ENCODE measurements around the gene SLC7A4. TPM values are rescaled to one million over a fixed set of nuclear protein-coding genes. Genes with fewer than 3 reads are reported as not detected.

Gene SLC7A4
- total and polyA plus RNA-seq, 2 of the 8 experiments (the other 6 are each of a cell fraction or from before 2014, with no cell fraction given), result 0.92 TPM; not detected in 1

GRCh38 chr22:20995329-20996030 lies 36.9 kb downstream of the SLC7A4 start:
- Histone ChIP-seq H3K27me3 (replicated peaks in 1 of 4; ENCODE audit: control insufficient read depth in 3 of 4, extremely low read depth in 1 of 4, insufficient read depth in 3 of 4, low read length in 3 of 4) (no peaks in the 10 kb centered on the region), H3K18ac (ENCODE audit: extremely low read depth, low read length) (no peak overlapping the region), H4K5ac (ENCODE audit: insufficient read length, low read depth, low read length) (no peak overlapping the region), H4K20me1 (replicated peaks in 1 of 2; ENCODE audit: control insufficient read depth in 1 of 2, insufficient read depth in 2 of 2, low read length in 2 of 2) (peaks cover 6 to 13% of the 10 kb centered on the region in 2 experiments), H3K4me1 (replicated peaks in 1 of 4; ENCODE audit: control insufficient read depth in 3 of 4, insufficient read depth in 4 of 4, low read length in 3 of 4) (peaks cover 0 to 2% (median under 1%) of the 10 kb centered on the region in 4 experiments; a peak in 4 of 7 replicates), H2BK20ac (ENCODE audit: low read length) (no peak overlapping the region), H3K4ac (replicated peaks; ENCODE audit: insufficient read length, low read depth, low read length) (no peak overlapping the region), H2BK12ac (ENCODE audit: low read depth, low read length) (no peak overlapping the region), H3K79me2 (ENCODE audit: control insufficient read depth in 1 of 2, insufficient read depth in 2 of 2, low read length in 2 of 2) (no peaks in the 10 kb centered on the region; a peak in 1 of 4 replicates), H3K27ac (ENCODE audit: low read depth, low read length) (no peak overlapping the region; the same call in 1 of the 2 replicates), H3K9me3 (ENCODE audit: insufficient read depth in 2 of 2, low read depth in 1 of 2, low read length in 1 of 2) (no peaks in the 10 kb centered on the region), H3K56ac (replicated peaks; ENCODE audit: insufficient read length, low read depth, low read length) (no peak overlapping the region), H3K23ac (ENCODE audit: insufficient read length) (no peak overlapping the region), H3K36me3 (ENCODE audit: control insufficient read depth in 2 of 4, insufficient read depth in 4 of 4, low read length in 3 of 4) (peaks cover 2 to 15% (median 8%) of the 10 kb centered on the region in 4 experiments; a peak in 5 of 8 replicates), H3K4me2 (ENCODE audit: insufficient read depth in 1 of 2, low read depth in 2 of 2, low read length in 2 of 2) (no peak overlapping the region), H4K91ac (replicated peaks; ENCODE audit: insufficient read length, low read length) (no peak overlapping the region), H3K9ac (replicated peaks in 1 of 4; ENCODE audit: extremely low read depth in 1 of 4, low read depth in 3 of 4, low read length in 3 of 4) (no peak overlapping the region), H3K4me3 (ENCODE audit: extremely low read depth in 1 of 4, insufficient read depth in 2 of 4, low read depth in 3 of 4, low read length in 4 of 4) (no peak overlapping the region), H2AFZ (ENCODE audit: low read length) (no peak overlapping the region), H2BK120ac (replicated peaks; ENCODE audit: low read depth, low read length) (no peak overlapping the region), H3K79me1 (ENCODE audit: low read depth, low read length) (no peaks in the 10 kb centered on the region), H2BK5ac (ENCODE audit: low read depth, low read length) (no peak overlapping the region), H2BK15ac (ENCODE audit: low read length) (no peak overlapping the region), H3K23me2 (ENCODE audit: low read depth, low read length) (no peaks in the 10 kb centered on the region), H3K14ac (ENCODE audit: insufficient read length) (no peak overlapping the region), H4K8ac (ENCODE audit: extremely low read depth, insufficient read depth, low read length) (no peak overlapping the region), H2AK5ac (ENCODE audit: low read depth, low read length) (no peak overlapping the region)
- no peak for DNase-seq (ENCODE audit: low read depth in 1 of 2, low spot score in 2 of 2)
- POLR2A ChIA-PET (ENCODE audit: partially characterized antibody), result interaction anchor here (0.5 to 1.6 kb wide), 3 partner anchors 13 to 432 kb away, joined by 3 to 5 read pairs (median 3); partner anchors contain the start of gene LZTR1
- CTCF ChIA-PET (ENCODE audit: partially characterized antibody), result no interaction called here
- FAIRE-seq, result no peak
- 92% methylated on average over 18 of the region's 23 CpGs; no CpG with 5 or more reads in 1 of the 2 experiments for WGBS, 2 experiments (ENCODE audit: extremely low coverage in 1 of 2, insufficient coverage in 1 of 2, insufficient read length in 1 of 2, insufficient replicate concordance in 2 of 2, low coverage in 1 of 2, low lambda C conversion rate in 2 of 2, missing lambda C conversion rate in 1 of 2)
- TF ChIP-seq ASH2L (IDR thresholded peaks at IDR 0.05; ENCODE audit: low read length) (no peak), KDM4A (IDR thresholded peaks at IDR 0.05; ENCODE audit: low read depth, low read length, severe bottlenecking) (no peak), E2F6 (IDR thresholded peaks at IDR 0.05) (no peak), JUN (IDR thresholded peaks at IDR 0.05; ENCODE audit: low read depth, low read length) (no peak), EP300 (IDR thresholded peaks at IDR 0.05; ENCODE audit: borderline replicate concordance in 1 of 2, low read depth in 2 of 2, low read length in 2 of 2) (no peak), KDM1A (IDR thresholded peaks at IDR 0.05; ENCODE audit: borderline replicate concordance, low read length) (no peak), POLR2AphosphoS5 (IDR thresholded peaks at IDR 0.05; ENCODE audit: low read depth, low read length) (no peak), TAF7 (optimal IDR thresholded peaks at IDR 0.05; ENCODE audit: borderline replicate concordance, low read depth, low read length) (no peak), ZNF274 (IDR thresholded peaks at IDR 0.05; ENCODE audit: borderline replicate concordance, extremely low read depth, low read length) (no peak), HDAC6 (IDR thresholded peaks at IDR 0.05; ENCODE audit: low read depth, low read length) (no peak)

All from H1 (cell line).